Esophagus squamous epithelium (tissue), 5 donors: ENCODE measurements around the gene ALDH8A1. TPM values are rescaled to one million over a fixed set of nuclear protein-coding genes. Genes with fewer than 3 reads are reported as not detected.

Experiments
- DNase-seq: peaks from one replicate; lab custom pipeline; 2025; lab: John Stamatoyannopoulos, UW
- H3K27ac ChIP-seq, 4 donors: fragments of 200-600 bp; sonication (generic); one replicate each; pipeline ENCODE4 v1.5.1; 2016 to 2019; ENCODE audit warnings: mild to moderate bottlenecking in 1 of 4
- H3K27me3 ChIP-seq, 4 donors: fragments of 200-600 bp; sonication (generic); 1 replicate in 3 of 4; 2 replicates in 1 of 4; pipeline versions ENCODE4 v1.5.1 to v1.6.0; 2017 to 2021; ENCODE audit warnings: antibody characterized with exemption in 1 of 4
- H3K36me3 ChIP-seq, 3 donors: fragments of 200-600 bp; sonication (generic); one replicate each; pipeline ENCODE4 v1.5.1; 2016 to 2019
- H3K4me1 ChIP-seq, 3 donors: fragments of 200-600 bp; sonication (generic); one replicate each; pipeline ENCODE4 v1.5.1; 2017 to 2019
- H3K4me3 ChIP-seq, 4 donors: fragments of 200-600 bp; sonication (generic); 1 replicate in 3 of 4; 2 replicates in 1 of 4; pipeline ENCODE4 v1.5.1; 2016 to 2019; ENCODE audit warnings: mild to moderate bottlenecking in 2 of 4, moderate library complexity in 1 of 4
- H3K9me3 ChIP-seq, 3 donors: fragments of 200-600 bp; sonication (generic); one replicate each; pipeline ENCODE4 v1.5.1; 2016 to 2019
- POLR2A ChIP-seq, 4 donors: fragments of 450-650 bp; IDR thresholded peaks; one replicate each; pipeline ENCODE4 v1.6.1; 2017; ENCODE audit warnings: antibody characterized with exemption in 4 of 4, mild to moderate bottlenecking in 4 of 4, moderate library complexity in 3 of 4
- WGBS, 2 donors: methylation state at CpG; one replicate each; pipeline ENCODE4 v1.1.5; 2018; 5-methylcytosine and 5-hydroxymethylcytosine counted together
- intact Hi-C: fragments of 100-400 bp; cut with DNase I; formaldehyde crosslinking; loops from one replicate; pipeline ENCODE4 v1.15.0; 2022
- total RNA-seq, 4 donors: library from RNA; depleted of rRNA; stranded (reverse); fragments of >200 nt; gene quantifications; one replicate each; pipeline ENCODE4 v1.1.0, GENCODE V29; 2016
- TF ChIP-seq, protein P1 (sequence below), 6 experiments: fragments of 450-650 bp in 4 of 6; fragments of 200-600 bp in 2 of 6; sonication (generic) in 2 of 6; IDR thresholded peaks; one replicate each; pipeline ENCODE4 v1.5.1; 2016 to 2019; ENCODE audit warnings: antibody characterized with exemption in 6 of 6, mild to moderate bottlenecking in 4 of 6, moderate library complexity in 4 of 6
- donor health status: DM: yes; HTN: yes; CAD: no.

The ALDH8A1 gene
- total RNA-seq, 4 donors from 2014 or later, result 0.13 to 0.76 (median 0.62) TPM; not detected in 1

DNA sequence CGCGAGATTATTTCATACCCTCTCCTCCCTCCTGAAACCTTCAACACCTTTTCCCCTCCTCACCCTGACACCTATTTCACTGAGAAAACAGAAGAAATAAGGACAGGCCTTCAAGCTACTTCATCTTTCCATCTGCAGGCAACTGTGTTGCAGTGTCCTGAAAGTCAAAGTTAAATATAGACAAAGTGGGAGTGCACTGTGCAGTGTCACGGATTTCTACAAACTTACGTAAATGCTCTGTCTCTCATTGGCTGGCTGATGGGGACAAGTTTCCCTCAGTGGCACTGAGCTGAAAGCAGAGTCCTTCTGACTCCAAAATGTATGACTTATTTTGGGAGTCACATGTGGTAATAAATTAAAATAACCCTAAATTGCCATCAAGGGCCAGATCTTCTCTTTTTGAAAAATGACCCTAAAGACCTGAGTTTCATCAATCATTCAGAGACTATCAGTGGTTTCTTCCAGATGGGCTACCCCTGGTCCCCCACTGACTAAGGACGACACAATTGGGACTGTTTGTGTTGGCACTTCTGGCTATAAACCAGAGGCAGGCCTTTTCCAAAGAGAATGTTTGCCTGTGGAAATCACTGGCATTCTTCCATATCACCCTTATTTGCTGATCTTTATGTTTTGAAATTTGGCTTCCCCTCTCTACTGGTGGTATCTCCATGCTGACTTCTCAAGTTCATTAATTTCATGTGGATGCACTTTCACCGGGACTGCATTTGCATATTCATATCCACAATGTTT lies 21.6 kb downstream of the ALDH8A1 start:
- WGBS, 2 donors, result 82 to 83% methylated on average over 6 of the region's 6 CpGs
- intact Hi-C loops, result no loop called here

DNA sequence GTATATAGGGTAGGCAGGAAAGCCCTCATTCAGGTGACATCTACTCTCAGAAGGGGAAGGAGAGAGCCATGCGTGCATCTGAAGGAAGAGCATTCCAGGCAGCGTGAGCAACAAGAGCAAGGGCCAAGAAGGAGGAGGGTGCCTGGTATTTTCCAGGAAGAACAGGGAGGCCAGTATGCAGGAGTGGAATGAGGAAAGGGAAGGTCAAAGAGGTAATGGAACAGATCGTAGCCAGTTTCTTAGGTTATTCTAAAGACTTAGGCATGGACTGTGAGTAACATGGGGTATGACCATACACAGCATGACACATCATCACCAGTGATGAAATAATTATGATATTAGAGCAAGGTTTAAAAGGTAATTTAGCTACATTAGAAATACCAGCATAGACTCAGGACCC lies 24.1 kb downstream of the ALDH8A1 start:
- no peaks in the 10 kb centered on the region for H3K4me1 ChIP-seq
- no peaks in the 10 kb centered on the region for H3K27me3 ChIP-seq
- WGBS, 2 donors, result 69 to 70% methylated on average over 3 of the region's 3 CpGs
- no peaks in the 10 kb centered on the region for H3K9me3 ChIP-seq
- no peaks in the 10 kb centered on the region for H3K36me3 ChIP-seq
- H3K4me3 ChIP-seq, result no peak overlapping the region
- H3K27ac ChIP-seq, result no peak overlapping the region
- intact Hi-C loops, result no loop called here
- DNase-seq, result no peak
- TF ChIP-seq, protein P1, sequence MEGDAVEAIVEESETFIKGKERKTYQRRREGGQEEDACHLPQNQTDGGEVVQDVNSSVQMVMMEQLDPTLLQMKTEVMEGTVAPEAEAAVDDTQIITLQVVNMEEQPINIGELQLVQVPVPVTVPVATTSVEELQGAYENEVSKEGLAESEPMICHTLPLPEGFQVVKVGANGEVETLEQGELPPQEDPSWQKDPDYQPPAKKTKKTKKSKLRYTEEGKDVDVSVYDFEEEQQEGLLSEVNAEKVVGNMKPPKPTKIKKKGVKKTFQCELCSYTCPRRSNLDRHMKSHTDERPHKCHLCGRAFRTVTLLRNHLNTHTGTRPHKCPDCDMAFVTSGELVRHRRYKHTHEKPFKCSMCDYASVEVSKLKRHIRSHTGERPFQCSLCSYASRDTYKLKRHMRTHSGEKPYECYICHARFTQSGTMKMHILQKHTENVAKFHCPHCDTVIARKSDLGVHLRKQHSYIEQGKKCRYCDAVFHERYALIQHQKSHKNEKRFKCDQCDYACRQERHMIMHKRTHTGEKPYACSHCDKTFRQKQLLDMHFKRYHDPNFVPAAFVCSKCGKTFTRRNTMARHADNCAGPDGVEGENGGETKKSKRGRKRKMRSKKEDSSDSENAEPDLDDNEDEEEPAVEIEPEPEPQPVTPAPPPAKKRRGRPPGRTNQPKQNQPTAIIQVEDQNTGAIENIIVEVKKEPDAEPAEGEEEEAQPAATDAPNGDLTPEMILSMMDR (IDR thresholded peaks at IDR 0.05), result no peak
- no peak for TF ChIP-seq POLR2A (IDR thresholded peaks at IDR 0.05)

More for the DNA sequence above, 21.6 kb downstream of the ALDH8A1 start:
- Histone ChIP-seq H3K4me3 (no peak overlapping the region), H3K9me3 (no peaks in the 10 kb centered on the region), H3K27ac (no peak overlapping the region), H3K4me1 (no peaks in the 10 kb centered on the region), H3K36me3 (no peaks in the 10 kb centered on the region), H3K27me3 (no peaks in the 10 kb centered on the region)
- DNase-seq, result no peak
- TF ChIP-seq POLR2A (IDR thresholded peaks at IDR 0.05), result no peak
- TF ChIP-seq, protein P1 (IDR thresholded peaks at IDR 0.05), result no peak

DNA sequence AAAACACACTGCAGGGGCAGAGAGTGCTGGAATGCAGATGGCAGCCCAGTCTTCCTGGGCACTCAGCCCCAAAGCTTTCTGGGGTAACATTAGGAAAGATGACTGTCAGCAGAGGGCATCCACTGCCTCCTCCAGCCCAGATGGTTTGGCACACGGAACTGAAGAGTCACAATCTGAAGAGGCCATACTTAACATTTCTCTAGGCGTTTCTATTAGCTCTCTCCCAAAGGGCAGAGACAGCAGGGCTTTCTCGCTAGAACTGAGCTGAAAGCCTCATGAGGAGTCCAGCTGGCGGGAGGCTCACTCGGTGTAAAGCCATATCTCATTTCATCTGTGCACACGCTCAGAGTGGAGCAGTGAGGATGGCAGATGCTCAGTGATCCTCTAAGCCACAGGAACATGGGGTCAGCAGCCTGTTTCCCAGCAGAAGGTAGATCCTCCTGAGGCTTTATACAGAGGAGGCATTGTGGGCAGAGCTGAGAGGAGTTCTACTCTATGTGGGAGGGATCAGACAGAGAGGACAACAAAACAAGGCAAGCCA lies 28.1 kb downstream of the ALDH8A1 start:
- Histone ChIP-seq H3K27ac (no peak overlapping the region), H3K9me3 (no peaks in the 10 kb centered on the region), H3K27me3 (no peaks in the 10 kb centered on the region), H3K4me3 (no peak overlapping the region), H3K4me1 (no peaks in the 10 kb centered on the region), H3K36me3 (no peaks in the 10 kb centered on the region)
- 73 to 82% methylated on average over 2 to 6 of the region's 6 CpGs for WGBS, 2 donors
- intact Hi-C loops, result no loop called here
- no peak for TF ChIP-seq POLR2A (IDR thresholded peaks at IDR 0.05)
- TF ChIP-seq, protein P1 (IDR thresholded peaks at IDR 0.05), result no peak
- no peak for DNase-seq

DNA sequence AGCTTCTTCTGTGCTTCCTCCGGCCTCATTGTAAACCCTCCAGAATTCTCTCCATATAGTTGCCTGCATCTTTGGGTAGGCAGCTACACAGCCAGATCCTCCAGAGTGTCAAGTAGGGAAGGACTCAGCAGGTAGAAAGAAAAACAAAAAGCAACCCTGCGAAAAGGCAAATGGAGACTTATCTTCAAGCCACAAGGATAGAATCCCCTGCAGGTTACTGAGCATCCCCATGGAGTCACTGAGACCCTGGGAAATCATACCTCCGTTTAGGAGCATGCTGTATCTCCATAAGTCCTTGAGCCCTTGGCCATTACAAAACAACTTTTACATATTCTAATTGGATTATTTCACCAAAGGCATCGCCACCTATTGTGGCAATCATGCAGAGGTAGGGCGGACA lies 28.6 kb downstream of the ALDH8A1 start:
- DNase-seq, result no peak
- Histone ChIP-seq H3K4me3 (no peak overlapping the region), H3K27me3 (no peaks in the 10 kb centered on the region), H3K9me3 (no peaks in the 10 kb centered on the region), H3K36me3 (no peaks in the 10 kb centered on the region), H3K27ac (no peak overlapping the region), H3K4me1 (no peaks in the 10 kb centered on the region)
- WGBS, 2 donors, result 87 to 88% methylated on average over 5 of the region's 5 CpGs
- TF ChIP-seq, protein P1 (IDR thresholded peaks at IDR 0.05), result no peak
- no peak for TF ChIP-seq POLR2A (IDR thresholded peaks at IDR 0.05)
- intact Hi-C loops, result no loop called here

DNA sequence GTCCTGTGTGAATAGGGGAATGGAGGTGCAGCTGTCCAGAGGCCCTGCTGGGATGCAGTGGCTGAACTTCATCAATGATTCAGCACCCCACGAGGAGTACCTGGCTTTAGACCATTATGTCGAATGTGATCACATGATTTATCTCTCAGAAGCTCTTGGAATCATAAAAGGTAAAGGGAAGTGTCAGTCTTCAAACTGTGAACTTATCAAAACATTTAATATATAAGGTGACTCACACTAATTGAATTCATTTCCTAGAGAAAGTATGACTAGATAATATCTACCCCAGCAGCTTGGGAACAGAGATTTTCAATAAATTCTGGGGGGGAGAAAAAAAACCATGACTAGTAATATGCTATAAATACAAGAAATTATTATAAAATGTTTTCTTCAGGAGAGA lies 29.5 kb downstream of the ALDH8A1 start:
- H3K9me3 ChIP-seq, result no peaks in the 10 kb centered on the region
- H3K4me3 ChIP-seq, result no peak overlapping the region
- no peak for DNase-seq
- no peaks in the 10 kb centered on the region for H3K4me1 ChIP-seq
- no peaks in the 10 kb centered on the region for H3K27me3 ChIP-seq
- 27 to 43% methylated on average over 2 of the region's 2 CpGs for WGBS, 2 donors
- no peak overlapping the region for H3K27ac ChIP-seq
- TF ChIP-seq, protein P1 (IDR thresholded peaks at IDR 0.05), result no peak
- no peak for TF ChIP-seq POLR2A (IDR thresholded peaks at IDR 0.05)
- no peaks in the 10 kb centered on the region for H3K36me3 ChIP-seq
- intact Hi-C loops, result no loop called here
